ENCODE data around the gene KIF1A.

DNA sequence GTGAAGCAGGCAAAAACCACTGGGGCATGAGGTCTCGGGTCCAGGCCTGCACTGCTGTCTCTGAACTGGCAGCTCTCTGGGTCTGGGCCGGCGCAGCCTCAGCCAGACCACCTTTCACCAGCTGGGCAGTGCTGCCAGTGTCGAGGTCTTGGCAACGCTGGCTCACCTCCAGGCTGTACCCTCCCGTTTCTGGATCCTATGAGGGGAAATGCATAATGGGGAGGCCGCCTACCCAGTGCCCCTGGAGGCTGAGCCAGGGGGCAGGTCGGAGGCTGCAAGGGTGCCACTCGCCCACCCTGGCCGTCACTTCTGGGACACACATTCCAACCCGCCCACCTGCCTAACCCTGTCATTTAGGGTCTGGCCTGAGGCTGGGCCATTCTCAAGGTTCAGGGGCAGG is 24.6 kb downstream of the KIF1A start:
- TF ChIP-seq ELF1 (CRISPR knock-in tag; IDR thresholded peaks at IDR 0.05) (no peak), ZNF567 (CRISPR knock-in tag; IDR thresholded peaks at IDR 0.05; ENCODE audit: borderline replicate concordance) (no peak), TCF12 (IDR thresholded peaks at IDR 0.05) (no peak), TCF12 (CRISPR knock-in tag; IDR thresholded peaks at IDR 0.05) (no peak), POLR2A (IDR thresholded peaks at IDR 0.05; ENCODE audit: insufficient read depth in 1 of 2, low read depth in 2 of 2, low read length in 2 of 2) (no peak), TCF7L2 (IDR thresholded peaks at IDR 0.05; ENCODE audit: low read depth, low read length) (no peak), HNF1A (IDR thresholded peaks at IDR 0.05; ENCODE audit: low read depth) (no peak), HNF1A (CRISPR knock-in tag; IDR thresholded peaks at IDR 0.05; ENCODE audit: borderline replicate concordance) (no peak), SP1 (IDR thresholded peaks at IDR 0.05) (no peak), SP1 (CRISPR knock-in tag; IDR thresholded peaks at IDR 0.05) (no peak)
- TF ChIP-seq, protein P1, sequence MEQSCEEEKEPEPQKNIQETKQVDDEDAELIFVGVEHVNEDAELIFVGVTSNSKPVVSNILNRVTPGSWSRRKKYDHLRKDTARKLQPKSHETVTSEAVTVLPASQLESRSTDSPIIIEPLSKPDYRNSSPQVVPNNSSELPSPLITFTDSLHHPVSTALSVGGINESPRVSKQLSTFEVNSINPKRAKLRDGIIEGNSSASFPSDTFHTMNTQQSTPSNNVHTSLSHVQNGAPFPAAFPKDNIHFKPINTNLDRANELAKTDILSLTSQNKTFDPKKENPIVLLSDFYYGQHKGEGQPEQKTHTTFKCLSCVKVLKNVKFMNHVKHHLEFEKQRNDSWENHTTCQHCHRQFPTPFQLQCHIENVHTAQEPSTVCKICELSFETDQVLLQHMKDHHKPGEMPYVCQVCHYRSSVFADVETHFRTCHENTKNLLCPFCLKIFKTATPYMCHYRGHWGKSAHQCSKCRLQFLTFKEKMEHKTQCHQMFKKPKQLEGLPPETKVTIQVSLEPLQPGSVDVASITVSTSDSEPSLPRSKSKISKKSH (CRISPR knock-in tag; IDR thresholded peaks at IDR 0.05; ENCODE audit: borderline replicate concordance): no peak
